ENCODE measurements around the gene GHR.

Gene GHR

DNA sequence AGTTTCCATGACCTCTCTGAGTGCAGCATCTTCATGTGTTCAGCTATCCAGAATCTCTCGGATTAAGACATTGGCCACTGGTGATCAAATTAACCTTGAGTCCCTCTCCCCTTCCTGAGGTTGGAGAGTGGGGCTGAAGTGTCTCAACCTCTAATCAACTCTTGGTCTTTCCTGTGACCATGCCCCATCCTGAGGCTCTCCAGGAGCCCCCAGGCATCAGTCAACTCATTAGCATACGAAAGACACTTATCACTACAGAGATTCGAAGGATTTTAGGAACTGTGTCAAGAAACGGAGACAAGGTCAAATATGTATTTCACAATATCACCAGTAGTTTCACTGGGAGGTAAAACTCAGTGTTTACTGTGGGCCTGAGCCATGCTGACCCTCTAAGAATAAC is 203.2 kb downstream of the GHR start:
- TF ChIP-seq, protein P1, sequence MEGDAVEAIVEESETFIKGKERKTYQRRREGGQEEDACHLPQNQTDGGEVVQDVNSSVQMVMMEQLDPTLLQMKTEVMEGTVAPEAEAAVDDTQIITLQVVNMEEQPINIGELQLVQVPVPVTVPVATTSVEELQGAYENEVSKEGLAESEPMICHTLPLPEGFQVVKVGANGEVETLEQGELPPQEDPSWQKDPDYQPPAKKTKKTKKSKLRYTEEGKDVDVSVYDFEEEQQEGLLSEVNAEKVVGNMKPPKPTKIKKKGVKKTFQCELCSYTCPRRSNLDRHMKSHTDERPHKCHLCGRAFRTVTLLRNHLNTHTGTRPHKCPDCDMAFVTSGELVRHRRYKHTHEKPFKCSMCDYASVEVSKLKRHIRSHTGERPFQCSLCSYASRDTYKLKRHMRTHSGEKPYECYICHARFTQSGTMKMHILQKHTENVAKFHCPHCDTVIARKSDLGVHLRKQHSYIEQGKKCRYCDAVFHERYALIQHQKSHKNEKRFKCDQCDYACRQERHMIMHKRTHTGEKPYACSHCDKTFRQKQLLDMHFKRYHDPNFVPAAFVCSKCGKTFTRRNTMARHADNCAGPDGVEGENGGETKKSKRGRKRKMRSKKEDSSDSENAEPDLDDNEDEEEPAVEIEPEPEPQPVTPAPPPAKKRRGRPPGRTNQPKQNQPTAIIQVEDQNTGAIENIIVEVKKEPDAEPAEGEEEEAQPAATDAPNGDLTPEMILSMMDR (IDR thresholded peaks at IDR 0.05) = no peak

DNA sequence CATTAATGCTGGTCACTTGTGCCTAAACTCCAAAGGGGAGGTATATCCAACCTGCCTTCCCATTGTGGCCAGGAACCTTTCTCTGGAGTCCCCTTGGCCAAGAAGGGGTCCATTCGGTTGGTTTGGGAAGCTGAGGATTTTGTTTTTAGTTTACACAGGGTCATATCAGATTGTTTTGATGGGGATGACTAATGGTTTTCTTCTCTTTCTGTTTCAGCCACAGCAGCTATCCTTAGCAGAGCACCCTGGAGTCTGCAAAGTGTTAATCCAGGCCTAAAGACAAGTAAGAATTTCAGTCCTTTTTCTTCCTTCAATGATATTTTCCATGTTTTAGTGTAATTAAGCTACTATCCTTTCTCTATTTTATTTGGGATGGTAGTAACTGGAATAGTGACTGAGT is 205.6 kb downstream of the GHR start:
- TF ChIP-seq, protein P1 (IDR thresholded peaks at IDR 0.05) = no peak

DNA sequence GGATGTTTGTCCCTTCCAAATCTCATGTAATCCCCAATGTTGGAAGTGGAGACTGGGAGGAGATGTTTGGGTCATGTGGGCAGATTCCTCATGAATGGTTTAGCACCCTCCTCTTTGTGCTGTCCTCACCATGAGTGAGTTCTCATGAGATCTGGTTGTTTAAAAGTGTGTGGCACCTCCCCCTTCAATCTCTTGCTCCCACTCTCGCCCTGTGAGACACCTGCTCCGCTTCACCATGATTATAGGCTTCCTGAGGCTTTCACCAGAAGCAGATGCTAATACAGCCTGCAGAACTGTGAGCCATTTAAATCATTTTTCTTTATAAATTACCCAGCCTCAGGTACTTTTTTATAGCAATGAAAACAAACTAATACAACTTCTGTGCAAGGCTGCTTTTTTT is 206.0 kb downstream of the GHR start:
- TF ChIP-seq, protein P1 (IDR thresholded peaks at IDR 0.05) = no peak

DNA sequence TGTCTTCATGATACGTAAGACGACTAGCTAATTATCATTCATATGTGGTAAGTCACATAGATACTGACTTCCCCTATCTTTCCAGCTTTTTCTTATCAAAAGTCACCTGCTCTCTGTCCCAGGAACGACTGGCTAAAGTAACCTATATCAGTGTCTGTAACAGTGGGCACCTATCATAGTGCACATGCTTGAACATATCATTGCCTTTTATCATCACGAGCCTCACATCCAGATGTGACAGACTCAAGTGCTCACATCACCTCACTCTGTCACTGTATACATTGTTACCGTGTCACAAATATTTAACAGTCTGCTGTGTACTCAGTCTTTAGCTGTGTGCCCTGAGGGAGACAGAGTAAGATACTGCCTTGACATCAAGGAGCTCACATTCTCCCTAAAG is 208.0 kb downstream of the GHR start:
- TF ChIP-seq, protein P1 (IDR thresholded peaks at IDR 0.05) = no peak

DNA sequence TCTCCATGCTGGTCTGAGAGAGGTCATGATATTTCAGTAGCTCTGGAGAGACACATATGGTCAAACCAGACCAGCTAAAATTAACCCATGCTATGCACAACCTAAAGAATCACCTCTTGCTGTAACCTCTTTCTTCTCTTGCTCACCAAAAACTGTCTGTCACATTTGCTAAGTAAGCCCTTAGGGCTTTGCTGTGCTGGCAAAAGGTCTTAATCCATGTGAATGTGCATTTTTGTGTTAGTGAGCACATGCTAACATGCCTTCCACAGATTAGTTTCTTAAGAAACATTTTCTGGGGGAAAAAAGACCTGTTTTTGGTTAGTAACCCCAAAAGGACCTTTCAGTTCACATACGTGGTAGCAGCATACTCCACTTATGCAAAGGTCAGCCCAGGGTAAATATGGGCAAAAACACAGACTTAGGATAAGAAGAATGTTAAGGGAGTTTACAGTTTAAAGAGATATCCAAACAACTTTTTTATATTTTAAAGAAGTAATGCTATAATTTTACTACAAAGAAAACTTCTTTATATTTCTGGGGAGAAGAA is 209.2 kb downstream of the GHR start:
- TF ChIP-seq, protein P1 (IDR thresholded peaks at IDR 0.05) = no peak

DNA sequence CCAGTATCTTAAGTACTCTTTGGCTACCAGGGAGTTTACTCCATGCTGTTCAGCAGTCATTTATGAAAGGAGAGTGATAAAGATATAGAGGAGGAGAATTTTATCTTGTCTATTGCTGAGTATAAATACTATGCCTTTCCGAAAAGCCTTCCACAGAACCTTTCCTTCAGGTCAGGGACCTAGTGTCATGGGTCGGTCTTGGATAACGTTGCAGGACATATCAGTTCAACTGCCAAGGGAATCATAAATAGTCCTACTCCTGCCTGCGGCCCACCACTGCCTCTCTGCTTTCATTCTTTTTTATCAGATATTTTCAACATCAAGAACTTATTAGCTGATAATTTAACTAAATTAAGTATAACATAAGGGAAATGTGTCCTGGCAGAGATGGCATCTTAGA is 211.3 kb downstream of the GHR start:
- TF ChIP-seq, protein P1 (IDR thresholded peaks at IDR 0.05) = no peak

DNA sequence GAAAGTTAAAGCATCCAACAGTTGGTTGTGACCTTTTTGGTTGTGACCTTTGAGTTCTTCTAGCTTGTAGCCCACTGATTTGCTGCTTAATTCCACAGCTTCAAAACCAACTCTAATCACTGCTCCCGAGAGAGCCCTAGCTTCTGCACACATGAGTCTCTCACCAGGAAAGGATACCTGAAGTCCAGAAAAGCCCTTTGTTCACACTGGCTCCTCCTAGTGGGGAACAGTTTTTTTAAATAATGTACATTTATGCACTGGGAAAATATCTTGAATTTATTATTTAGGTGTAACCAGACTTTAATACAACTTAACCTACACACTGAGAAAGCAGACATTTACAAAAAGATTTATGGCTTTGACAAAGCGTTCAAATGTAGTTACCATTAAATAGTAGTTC is 213.2 kb downstream of the GHR start:
- TF ChIP-seq, protein P1 (IDR thresholded peaks at IDR 0.05) = peak; percentile 66

DNA sequence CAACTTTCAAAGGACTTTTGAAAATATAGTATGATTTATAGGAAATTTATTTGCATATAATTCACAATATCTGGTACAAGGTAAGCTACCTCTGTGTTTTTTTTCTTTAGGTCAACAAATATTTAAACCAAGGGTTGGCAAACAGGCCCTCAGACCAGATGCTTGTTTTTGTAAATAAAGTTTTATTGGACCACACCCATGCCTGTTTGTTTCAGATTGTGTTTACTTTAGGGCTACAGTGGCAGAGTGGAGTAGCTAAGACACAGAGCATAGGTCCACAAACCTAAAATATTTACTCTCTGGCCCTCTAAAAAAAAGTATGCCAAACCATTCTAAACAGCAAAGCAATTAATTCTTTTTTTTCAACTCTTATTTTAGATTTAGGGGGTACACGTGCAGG is 213.7 kb downstream of the GHR start:
- TF ChIP-seq, protein P1 (IDR thresholded peaks at IDR 0.05) = no peak

All from LNCAP (cell line).